ENCODE data around the gene ZNF365.

ZNF365 gene

DNA sequence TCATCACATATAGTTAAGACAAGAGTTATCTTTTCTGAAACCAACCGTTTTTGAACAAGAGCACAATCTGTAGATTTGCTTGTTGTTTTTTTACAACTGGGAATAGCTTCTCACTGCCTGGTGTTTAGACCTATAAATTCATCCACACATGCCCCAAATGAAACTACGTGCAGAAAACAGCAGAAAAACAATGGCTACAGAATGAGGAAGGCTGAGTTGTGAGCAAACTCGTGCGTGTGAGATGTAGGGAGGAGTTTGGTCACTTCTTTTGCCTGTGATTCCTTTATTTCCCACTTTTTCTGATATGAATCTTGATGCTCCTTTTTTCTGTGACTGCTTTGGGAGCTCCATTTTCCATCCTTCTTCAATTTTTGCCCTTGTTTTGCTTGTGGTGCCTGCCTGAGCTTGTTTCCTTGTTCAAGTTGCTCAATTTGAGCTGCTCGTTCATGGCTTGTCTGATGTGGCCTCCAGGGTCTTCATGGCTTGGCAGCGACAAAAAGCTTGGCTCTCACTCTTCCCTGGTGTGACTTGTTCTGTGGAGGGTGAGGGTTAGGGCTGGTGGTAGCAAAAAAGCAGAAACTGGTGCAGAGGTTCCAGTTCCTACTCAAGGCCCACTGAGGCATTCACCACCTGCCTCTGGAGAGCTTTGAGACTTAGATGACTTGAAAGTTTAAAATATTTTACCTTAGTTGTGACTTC, 76.9 kb downstream of the ZNF365 start:
- no peak overlapping the region for H3K27ac ChIP-seq (ENCODE audit: low read length)
- H3K9me2 ChIP-seq (replicated peaks; ENCODE audit: insufficient read depth, low read length) = no peaks in the 10 kb centered on the region
- H3K4me3 ChIP-seq (ENCODE audit: low read length) = no peak overlapping the region
- H3K27me3 ChIP-seq (replicated peaks; ENCODE audit: insufficient read depth, low read length) = peaks cover 5% of the 10 kb centered on the region; the same call in 1 of the 2 replicates
- no peak for TF ChIP-seq CTCF (IDR thresholded peaks at IDR 0.05; ENCODE audit: low read length)
- TF ChIP-seq EZH2phosphoT487 (IDR thresholded peaks at IDR 0.05; ENCODE audit: low read length) = no peak
- TF ChIP-seq EZH2 (optimal IDR thresholded peaks at IDR 0.05; ENCODE audit: low read depth, low read length) = no peak
- no peaks in the 10 kb centered on the region for H3K36me3 ChIP-seq (replicated peaks; ENCODE audit: insufficient read depth, low read length)
- H3F3A ChIP-seq (ENCODE audit: insufficient read depth, low read length) = peaks cover 2% of the 10 kb centered on the region
- no peak overlapping the region for H2AFZ ChIP-seq (ENCODE audit: low read length)
- H3K9me3 ChIP-seq (replicated peaks; ENCODE audit: insufficient read depth, low read length) = no peaks in the 10 kb centered on the region
- H3K4me2 ChIP-seq (ENCODE audit: low read depth, low read length) = no peak overlapping the region
- H3K79me2 ChIP-seq (ENCODE audit: low read length) = no peaks in the 10 kb centered on the region
- no peak overlapping the region for H3K9ac ChIP-seq (ENCODE audit: low read length)
- H3K4me1 ChIP-seq (ENCODE audit: low read length) = peaks cover 5% of the 10 kb centered on the region
- no peak for DNase-seq
- no peaks in the 10 kb centered on the region for H4K20me1 ChIP-seq (ENCODE audit: insufficient read depth, low read length)

- Histone ChIP-seq H3K9me3 (replicated peaks; ENCODE audit: insufficient read depth, low read length) (no peaks in the 10 kb centered on the region), H3K9me2 (replicated peaks; ENCODE audit: insufficient read depth, low read length) (no peaks in the 10 kb centered on the region), H3K79me2 (ENCODE audit: low read length) (no peaks in the 10 kb centered on the region), H2AFZ (ENCODE audit: low read length) (no peak overlapping the region), H3K4me1 (ENCODE audit: low read length) (peaks cover 9% of the 10 kb centered on the region), H3K27ac (ENCODE audit: low read length) (no peak overlapping the region), H3K36me3 (replicated peaks; ENCODE audit: insufficient read depth, low read length) (no peaks in the 10 kb centered on the region), H4K20me1 (ENCODE audit: insufficient read depth, low read length) (no peaks in the 10 kb centered on the region), H3K9ac (ENCODE audit: low read length) (no peak overlapping the region), H3F3A (ENCODE audit: insufficient read depth, low read length) (peaks cover 6% of the 10 kb centered on the region), H3K27me3 (replicated peaks; ENCODE audit: insufficient read depth, low read length) (peaks cover 5% of the 10 kb centered on the region; the same call in 1 of the 2 replicates), H3K4me3 (ENCODE audit: low read length) (no peak overlapping the region), H3K4me2 (ENCODE audit: low read depth, low read length) (no peak overlapping the region)
- TF ChIP-seq EZH2phosphoT487 (IDR thresholded peaks at IDR 0.05; ENCODE audit: low read length) (no peak), CTCF (IDR thresholded peaks at IDR 0.05; ENCODE audit: low read length) (no peak), EZH2 (optimal IDR thresholded peaks at IDR 0.05; ENCODE audit: low read depth, low read length) (no peak)
- no peak for DNase-seq
Observed at GRCh38 chr10:62451611-62451975, 77.4 kb downstream of the ZNF365 start.

All from MM.1S (cell line).